Adrenal gland (tissue), 12 donors: ENCODE results near the gene HBB. TPM values are rescaled to one million over a fixed set of nuclear protein-coding genes. Genes with fewer than 3 reads are reported as not detected.

Source experiments
- DNase-seq, 7 donors: peaks; one replicate each; pipeline ENCODE4 v3.0.0-alpha.2; 2019 to 2020
- H3K27ac ChIP-seq, 5 donors: fragments of 200-600 bp; sonication (generic) in 4 of 5; 1 replicate in 3 of 5; 2 replicates in 2 of 5; pipeline versions ENCODE4 v1.5.1 to v1.8.0; 2016 to 2020; ENCODE audit warnings: mild to moderate bottlenecking in 1 of 5
- H3K27me3 ChIP-seq: fragments of 200-600 bp; 2 replicates; pipeline ENCODE4 v1.8.0; 2021
- H3K36me3 ChIP-seq, 2 donors: fragments of 200-600 bp; replicated peaks in 1 of 2; 1 replicate in 1 of 2; 2 replicates in 1 of 2; pipeline versions ENCODE4 v1.5.1 to v1.8.0; 2018 to 2022
- H3K4me1 ChIP-seq, 2 donors: fragments of 200-600 bp; replicated peaks in 1 of 2; 1 replicate in 1 of 2; 2 replicates in 1 of 2; pipeline versions ENCODE4 v1.5.1 to v1.8.0; 2018 to 2021
- H3K4me3 ChIP-seq, 4 donors: fragments of 200-600 bp; sonication (generic) in 3 of 4; one replicate each; pipeline ENCODE4 v1.5.1; 2016 to 2018
- H3K9me3 ChIP-seq, 3 donors: fragments of 200-600 bp; sonication (generic) in 1 of 3; replicated peaks in 1 of 3; 1 replicate in 2 of 3; 2 replicates in 1 of 3; pipeline versions ENCODE4 v1.5.1 to v1.8.0; 2016 to 2021
- CTCF ChIP-seq, 6 experiments: fragments of 450-650 bp in 4 of 6; fragments of 200-600 bp in 2 of 6; sonication (generic) in 1 of 6; IDR thresholded peaks; 1 replicate in 5 of 6; 2 replicates in 1 of 6; pipeline versions ENCODE4 v1.5.1 to v1.8.0; 2016 to 2021; ENCODE audit warnings: antibody characterized with exemption in 6 of 6, mild to moderate bottlenecking in 2 of 6, moderate library complexity in 1 of 6
- POLR2A ChIP-seq, 2 donors: fragments of 450-650 bp; IDR thresholded peaks; one replicate each; pipeline ENCODE4 v1.6.1; 2017; ENCODE audit warnings: antibody characterized with exemption in 2 of 2, mild to moderate bottlenecking in 2 of 2, moderate library complexity in 1 of 2
- WGBS, 4 donors: extraction: QIAGEN DNeasy Blood & Tissue Kit in 2 of 4; methylation state at CpG; one replicate each; pipeline versions ENCODE4 v1.1.5 to v1.1.7; 2013 to 2017; 5-methylcytosine and 5-hydroxymethylcytosine counted together
- intact Hi-C, 2 donors: fragments of 100-400 bp; cut with DNase I; formaldehyde crosslinking; loops; one replicate each; pipeline versions ENCODE4 v1.14.1 to v1.15.0; 2022 to 2023
- polyA plus RNA-seq, 3 donors: library from polyadenylated mRNA; stranded (reverse); fragments of 200-250 nt in 2 of 3; fragments of 350-450 nt in 1 of 3; fragmentation: Illumina TruSeq in 1 of 3; extraction: RNeasy Lipid Tissue Mini Kit (QIAGEN cat#74804) in 1 of 3; gene quantifications; one replicate each; pipeline ENCODE4 v1.2.3, GENCODE V29; 2013 to 2014
- total RNA-seq, 9 donors: library from RNA; depleted of rRNA in 4 of 9; stranded (reverse); fragments of >200 nt in 4 of 9; fragments of 120-200 nt in 1 of 9; fragmentation: NEBNext Ultra II Directional in 1 of 9; extraction: Animal tissue kit (Norgen Biotek cat#: 25700) in 1 of 9; gene quantifications; one replicate each; pipeline versions ENCODE4 v1.1.0 to v1.2.4, GENCODE V29; 2013 to 2023
- donor health status: healthy with polysubstance abuse.
- donor health status: Bipolar disorder and iron deficiency.
- donor health status: DM: yes; HTN: yes; CAD: no.
- donor health status: DM: no; HTN: no; CAD: no.
- donor health status: DM: no; HTN: no; CAD: no.
- donor health status: DM: yes; HTN: yes; CAD: no.

HBB gene
- total and polyA plus RNA-seq, 12 donors, result 1.1 to 794 (median 10.3) TPM

GRCh38 chr11:5224538-5225479 lies 2.1 kb downstream of the HBB start:
- Histone ChIP-seq H3K9me3 (no peaks in the 10 kb centered on the region), H3K36me3 (no peaks in the 10 kb centered on the region), H3K4me1 (no peaks in the 10 kb centered on the region), H3K27ac (no peak overlapping the region), H3K4me3 (no peak overlapping the region), H3K27me3 (no peaks in the 10 kb centered on the region)
- no peak for TF ChIP-seq POLR2A (IDR thresholded peaks at IDR 0.05)
- TF ChIP-seq CTCF (IDR thresholded peaks at IDR 0.05), result no peak
- 68 to 79% (median 70%) methylated on average over 6 of the region's 6 CpGs for WGBS, 4 donors
- intact Hi-C loops, result no loop called here
- no peak for DNase-seq

GRCh38 chr11:5223686-5224085 lies 3.2 kb downstream of the HBB start:
- TF ChIP-seq CTCF (IDR thresholded peaks at IDR 0.05) (no peak), POLR2A (IDR thresholded peaks at IDR 0.05) (no peak)
- no peaks in the 10 kb centered on the region for H3K27me3 ChIP-seq
- no peak for DNase-seq
- no peaks in the 10 kb centered on the region for H3K9me3 ChIP-seq
- H3K4me3 ChIP-seq, result no peak overlapping the region
- no peaks in the 10 kb centered on the region for H3K4me1 ChIP-seq
- 67 to 83% (median 72%) methylated on average over 1 of the region's 1 CpG for WGBS, 4 donors
- H3K27ac ChIP-seq, result no peak overlapping the region
- intact Hi-C loops, result no loop called here
- no peaks in the 10 kb centered on the region for H3K36me3 ChIP-seq

- H3K4me3 ChIP-seq, result no peak overlapping the region
- 83 to 90% (median 86%) methylated on average over 5 to 6 of the region's 6 CpGs for WGBS, 4 donors
- H3K27me3 ChIP-seq, result no peaks in the 10 kb centered on the region
- H3K27ac ChIP-seq, result no peak overlapping the region
- DNase-seq, result no peak
- H3K36me3 ChIP-seq, result no peaks in the 10 kb centered on the region
- no peaks in the 10 kb centered on the region for H3K4me1 ChIP-seq
- TF ChIP-seq CTCF (IDR thresholded peaks at IDR 0.05) (no peak), POLR2A (IDR thresholded peaks at IDR 0.05) (no peak)
- H3K9me3 ChIP-seq, result no peaks in the 10 kb centered on the region
- intact Hi-C loops, result no loop called here
These were observed 3.7 kb downstream of the HBB start for GRCh38 chr11:5223146-5223545.

- Histone ChIP-seq H3K27ac (no peak overlapping the region), H3K9me3 (no peaks in the 10 kb centered on the region), H3K27me3 (no peaks in the 10 kb centered on the region), H3K4me3 (no peak overlapping the region), H3K36me3 (no peaks in the 10 kb centered on the region), H3K4me1 (no peaks in the 10 kb centered on the region)
- DNase-seq, result no peak
- TF ChIP-seq POLR2A (IDR thresholded peaks at IDR 0.05), result no peak
- no peak for TF ChIP-seq CTCF (IDR thresholded peaks at IDR 0.05)
- WGBS, 4 donors, result 58 to 68% (median 62%) methylated on average over 7 of the region's 7 CpGs
- intact Hi-C loops, result no loop called here
These were observed 16.4 kb downstream of the HBB start for GRCh38 chr11:5210376-5210885.
